NB4 (cell line): ENCODE results near the gene CA9.

ENCODE experiments used
- DNase-seq: peaks from one replicate; pipeline ENCODE4 v3.0.0; 2010; ENCODE audit warnings: low read depth
- H3K4me3 ChIP-seq: one replicate; pipeline ENCODE4 v1.5.1; 2011; ENCODE audit warnings: mild to moderate bottlenecking, low read depth, low read length, moderate library complexity
- CTCF ChIP-seq: IDR thresholded peaks from one replicate; pipeline ENCODE4 v1.5.1; 2012; ENCODE audit warnings: low read depth, low read length
- MAX ChIP-seq: IDR thresholded peaks from 2 replicates; pipeline ENCODE4 v1.6.1; 2011; ENCODE audit warnings: low read depth, low read length
- MYC ChIP-seq: IDR thresholded peaks from 2 replicates; pipeline ENCODE4 v1.6.1; 2011; ENCODE audit warnings: low read depth, low read length
- POLR2A ChIP-seq: IDR thresholded peaks from 2 replicates; pipeline ENCODE4 v1.6.1; 2011; ENCODE audit warnings: mild to moderate bottlenecking; ENCODE audit not compliant: insufficient read length; ENCODE audit errors: extremely low read depth

The CA9 gene

GRCh38 chr9:35684921-35685320 is 11.2 kb downstream of the CA9 start:
- DNase-seq: no peak
- TF ChIP-seq POLR2A (no peak), MAX (no peak), MYC (no peak), CTCF (no peak)

GRCh38 chr9:35685506-35685905 is 11.8 kb downstream of the CA9 start:
- no peak for TF ChIP-seq MYC
- no peak for TF ChIP-seq MAX
- no peak for TF ChIP-seq CTCF
- no peak for TF ChIP-seq POLR2A
- no peak overlapping the region for H3K4me3 ChIP-seq
- no peak for DNase-seq

More at GRCh38 chr9:35684921-35685320, 11.2 kb downstream of the CA9 start:
- no peak overlapping the region for H3K4me3 ChIP-seq

GRCh38 chr9:35686222-35687203 is 12.8 kb downstream of the CA9 start:
- DNase-seq: no peak
- H3K4me3 ChIP-seq: no peak overlapping the region
- TF ChIP-seq MYC: no peak
- TF ChIP-seq MAX: no peak
- TF ChIP-seq CTCF: no peak

- no peak overlapping the region for H3K4me3 ChIP-seq
- no peak for DNase-seq
- TF ChIP-seq MYC (no peak), CTCF (no peak), MAX (no peak), POLR2A (no peak)
Measured at GRCh38 chr9:35687306-35687705, 13.6 kb downstream of the CA9 start.

- H3K4me3 ChIP-seq: no peak overlapping the region
- TF ChIP-seq MAX: no peak
- no peak for TF ChIP-seq POLR2A
- no peak for TF ChIP-seq CTCF
- no peak for TF ChIP-seq MYC
- DNase-seq: no peak
Measured at GRCh38 chr9:35687972-35688557, 14.3 kb downstream of the CA9 start.
